NCI-H1930 (cell line): ENCODE measurements around the gene HSD11B2.
A peak's percentile ranks its signal among the peaks of the same experiment; 100 is the strongest.

Experiments used
- DNase-seq, 2 experiments: peaks; one replicate each; lab custom pipeline; 2025; lab: John Stamatoyannopoulos, UW

Gene HSD11B2

DNA sequence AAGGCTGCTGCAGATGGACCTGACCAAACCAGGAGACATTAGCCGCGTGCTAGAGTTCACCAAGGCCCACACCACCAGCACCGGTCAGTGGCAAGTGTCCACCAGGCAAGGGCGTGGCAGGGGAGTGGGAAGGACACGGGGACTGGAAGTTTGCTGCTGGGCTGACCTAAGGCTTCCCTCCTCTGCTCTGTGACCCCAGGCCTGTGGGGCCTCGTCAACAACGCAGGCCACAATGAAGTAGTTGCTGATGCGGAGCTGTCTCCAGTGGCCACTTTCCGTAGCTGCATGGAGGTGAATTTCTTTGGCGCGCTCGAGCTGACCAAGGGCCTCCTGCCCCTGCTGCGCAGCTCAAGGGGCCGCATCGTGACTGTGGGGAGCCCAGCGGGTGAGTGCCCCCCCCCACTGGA lies 4.8 kb downstream of the HSD11B2 start:
- DNase-seq = no peak

DNA sequence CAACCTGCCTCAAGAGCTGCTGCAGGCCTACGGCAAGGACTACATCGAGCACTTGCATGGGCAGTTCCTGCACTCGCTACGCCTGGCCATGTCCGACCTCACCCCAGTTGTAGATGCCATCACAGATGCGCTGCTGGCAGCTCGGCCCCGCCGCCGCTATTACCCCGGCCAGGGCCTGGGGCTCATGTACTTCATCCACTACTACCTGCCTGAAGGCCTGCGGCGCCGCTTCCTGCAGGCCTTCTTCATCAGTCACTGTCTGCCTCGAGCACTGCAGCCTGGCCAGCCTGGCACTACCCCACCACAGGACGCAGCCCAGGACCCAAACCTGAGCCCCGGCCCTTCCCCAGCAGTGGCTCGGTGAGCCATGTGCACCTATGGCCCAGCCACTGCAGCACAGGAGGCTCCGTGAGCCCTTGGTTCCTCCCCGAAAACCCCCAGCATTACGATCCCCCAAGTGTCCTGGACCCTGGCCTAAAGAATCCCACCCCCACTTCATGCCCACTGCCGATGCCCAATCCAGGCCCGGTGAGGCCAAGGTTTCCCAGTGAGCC lies 5.8 kb downstream of the HSD11B2 start:
- no peak for DNase-seq

DNA sequence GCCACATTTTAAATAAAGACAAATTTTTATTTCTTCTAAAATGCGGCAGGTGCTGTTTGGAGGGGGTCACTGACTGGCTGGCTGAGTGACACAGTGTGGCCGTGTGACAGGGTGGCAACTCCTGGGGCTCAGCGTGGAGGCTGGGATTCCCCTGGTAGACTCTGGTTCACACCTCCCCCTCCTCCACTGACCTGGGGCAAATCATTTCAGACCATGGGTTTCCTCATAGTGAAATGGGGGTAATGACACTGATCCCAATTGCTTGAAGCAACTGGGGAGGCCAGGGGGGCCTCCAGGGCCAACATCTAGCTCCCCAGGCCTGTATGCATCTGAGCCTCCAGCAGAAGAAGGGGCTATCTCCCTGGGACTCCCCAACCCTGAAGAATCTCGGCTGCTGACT lies 6.6 kb downstream of the HSD11B2 start:
- no peak for DNase-seq

- DNase-seq = no peak
These were observed 7.3 kb downstream of the HSD11B2 start for GRCh38 chr16:67438098-67438791.

DNA sequence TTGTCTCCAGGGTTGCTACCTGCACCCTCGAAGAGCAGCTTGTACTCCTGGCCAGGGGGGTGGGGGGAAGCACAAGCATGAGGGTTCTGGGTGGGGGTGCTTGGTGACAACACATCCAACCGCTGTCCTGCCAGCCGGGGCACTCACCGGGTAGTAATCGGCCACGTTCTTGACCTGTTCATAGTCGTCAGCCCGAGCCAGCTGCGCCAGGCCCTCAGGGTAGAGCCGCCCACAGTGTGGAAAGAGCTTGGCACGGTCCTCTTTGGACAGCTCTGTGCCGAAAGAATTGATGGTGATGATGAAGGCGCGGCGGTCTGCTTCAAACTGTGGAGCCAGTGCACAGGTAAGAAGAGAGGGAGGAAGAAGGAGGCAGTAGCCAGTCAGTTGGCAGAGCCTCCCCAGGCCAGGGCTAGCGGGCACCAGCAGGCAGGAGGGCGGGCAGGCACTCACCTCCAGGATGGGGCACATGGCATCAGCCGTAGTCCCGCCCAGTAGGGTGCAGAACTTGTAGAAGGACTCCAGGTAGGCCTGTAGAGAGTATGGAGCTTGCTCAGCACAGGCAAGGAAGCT lies 8.0 kb downstream of the HSD11B2 start:
- no peak for DNase-seq

GRCh38 chr16:67441271-67441753 lies 10.4 kb downstream of the HSD11B2 start:
- DNase-seq = no peak

GRCh38 chr16:67441907-67442306 lies 11.0 kb downstream of the HSD11B2 start:
- no peak for DNase-seq

- no peak for DNase-seq
These were observed 11.8 kb downstream of the HSD11B2 start for GRCh38 chr16:67442581-67443255.

- DNase-seq = no peak
These were observed 12.3 kb downstream of the HSD11B2 start for GRCh38 chr16:67443265-67443664.

GRCh38 chr16:67444259-67445125 lies 13.6 kb downstream of the HSD11B2 start:
- DNase-seq = no peak

DNA sequence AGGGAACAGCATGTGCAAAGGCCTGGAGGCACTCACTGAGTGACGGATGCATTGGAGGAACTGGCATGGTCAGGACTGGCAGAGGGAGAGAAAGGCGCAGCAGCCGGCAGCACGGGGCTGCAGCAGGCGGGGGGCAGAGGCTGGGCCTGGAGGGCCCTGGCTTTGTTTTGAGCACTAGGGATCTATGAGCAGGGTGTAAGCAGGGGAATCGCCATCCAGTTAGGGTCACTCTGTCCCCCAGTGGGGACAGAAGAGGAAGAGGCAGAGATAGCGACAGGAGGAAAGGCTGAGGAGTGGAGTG lies 14.2 kb downstream of the HSD11B2 start:
- DNase-seq = no peak

GRCh38 chr16:67445441-67445912 lies 14.6 kb downstream of the HSD11B2 start:
- DNase-seq = no peak

DNA sequence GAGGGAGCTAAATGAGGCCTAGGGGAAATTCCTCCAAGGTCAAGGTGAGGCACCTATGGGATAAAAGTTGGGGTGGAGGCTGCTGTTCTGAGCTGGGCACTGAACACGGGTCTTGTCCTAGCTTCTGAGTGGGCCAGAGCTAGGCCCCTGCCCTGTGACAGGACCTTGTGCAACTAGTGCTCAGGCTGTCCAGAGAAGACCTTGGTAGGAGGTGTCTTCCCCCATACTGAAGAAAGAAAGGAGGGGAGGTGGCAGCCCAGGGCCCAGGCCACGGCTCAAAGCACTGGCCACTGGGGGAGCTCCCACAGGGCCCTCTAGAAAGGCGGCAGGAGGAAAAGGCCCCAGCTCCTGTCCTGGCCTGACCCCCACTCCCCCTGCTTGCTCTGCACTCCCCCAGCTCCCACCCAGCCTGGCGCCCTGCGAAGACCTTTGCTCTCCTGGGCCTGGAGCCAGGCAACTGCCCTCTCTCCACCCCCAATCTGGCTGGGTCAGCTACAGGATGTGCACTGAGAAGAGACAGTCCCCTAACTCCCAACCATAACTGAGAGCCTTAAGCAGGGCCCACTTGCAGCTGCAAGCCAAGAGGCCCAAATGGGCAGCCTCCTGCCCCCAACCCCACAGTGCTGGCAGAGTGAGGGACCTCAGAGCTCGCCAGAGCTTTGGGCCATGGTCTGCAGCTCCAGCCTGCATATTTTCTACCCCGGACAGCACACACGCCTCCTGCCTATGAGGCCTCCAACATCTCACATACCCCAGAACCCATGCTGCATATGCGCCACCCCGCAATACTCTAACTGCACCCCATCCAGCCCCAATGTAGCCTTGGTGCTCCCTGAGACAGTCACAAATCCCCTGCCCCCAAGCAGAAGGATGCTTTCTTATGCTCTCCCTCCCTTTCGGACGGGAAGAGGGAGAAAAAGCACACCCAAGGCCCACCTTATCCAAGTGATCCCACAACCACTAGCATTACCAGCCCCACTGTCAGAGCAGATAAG lies 15.3 kb downstream of the HSD11B2 start:
- no peak for DNase-seq

GRCh38 chr16:67446968-67447507 lies 16.1 kb downstream of the HSD11B2 start:
- no peak for DNase-seq

- DNase-seq = peak in 1 of 2 experiments; percentile 1
These were observed 16.7 kb downstream of the HSD11B2 start for GRCh38 chr16:67447508-67448076.

DNA sequence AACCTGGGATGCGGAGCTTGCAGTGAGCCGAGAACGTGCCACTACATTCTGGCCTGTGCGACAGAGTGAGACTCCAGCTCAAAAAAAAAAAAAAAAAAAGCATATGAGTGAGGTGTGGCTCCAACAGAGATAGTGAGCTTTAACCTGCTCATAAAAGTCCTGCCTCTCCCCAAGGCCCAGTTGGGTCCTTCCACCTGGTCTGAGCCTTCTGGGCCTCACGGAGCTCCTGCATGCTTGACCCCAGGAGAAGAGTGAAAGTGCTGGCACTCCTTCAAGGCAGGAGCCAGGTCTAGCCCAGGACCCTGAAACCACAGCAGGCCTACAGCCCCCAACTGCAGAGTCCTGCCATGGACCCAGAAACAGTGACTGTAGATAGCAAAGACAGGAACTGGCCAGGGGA lies 17.7 kb downstream of the HSD11B2 start:
- no peak for DNase-seq

- no peak for DNase-seq
These were observed 18.4 kb downstream of the HSD11B2 start for GRCh38 chr16:67449336-67449735.

GRCh38 chr16:67449739-67450138 lies 18.8 kb downstream of the HSD11B2 start:
- no peak for DNase-seq

- DNase-seq = no peak
These were observed 20.3 kb downstream of the HSD11B2 start for GRCh38 chr16:67451061-67451703.
